Measurements from ENCODE around the gene DHRS3.

GRCh38 chr1:12532405-12533315, 85.3 kb downstream of the DHRS3 start:
- TF ChIP-seq CTCF (IDR thresholded peaks at IDR 0.05), result no peak
- no peak for TF ChIP-seq FOSL2 (IDR thresholded peaks at IDR 0.05; ENCODE audit: borderline replicate concordance, low read depth)
- no peak for TF ChIP-seq RAD21 (IDR thresholded peaks at IDR 0.05; ENCODE audit: low read length)
- TF ChIP-seq REST (IDR thresholded peaks at IDR 0.05; ENCODE audit: low read depth, low read length), result no peak
- TF ChIP-seq TEAD4 (IDR thresholded peaks at IDR 0.05; ENCODE audit: borderline replicate concordance, insufficient read depth), result no peak
- no peak for TF ChIP-seq SIN3A (IDR thresholded peaks at IDR 0.05; ENCODE audit: borderline replicate concordance, low read depth, low read length)
- TF ChIP-seq NRF1 (IDR thresholded peaks at IDR 0.05; ENCODE audit: low read depth, low read length), result no peak
- TF ChIP-seq EZH2phosphoT487 (IDR thresholded peaks at IDR 0.05; ENCODE audit: borderline replicate concordance, low read depth), result no peak
- TF ChIP-seq POLR2AphosphoS5 (IDR thresholded peaks at IDR 0.05; ENCODE audit: low read depth, low read length), result no peak
- TF ChIP-seq ELF1 (IDR thresholded peaks at IDR 0.05), result no peak
- TF ChIP-seq FOXJ3 (CRISPR knock-in tag; IDR thresholded peaks at IDR 0.05), result no peak
- no peak for TF ChIP-seq FOXM1 (IDR thresholded peaks at IDR 0.05; ENCODE audit: low read depth)
- TF ChIP-seq EP300 (IDR thresholded peaks at IDR 0.05; ENCODE audit: borderline replicate concordance in 1 of 2, low read depth in 1 of 2, low read length in 1 of 2), result no peak
- no peak for TF ChIP-seq YY1 (IDR thresholded peaks at IDR 0.05; ENCODE audit: low read depth)
